ENCODE results near the gene PAPPA2.

The PAPPA2 gene

DNA sequence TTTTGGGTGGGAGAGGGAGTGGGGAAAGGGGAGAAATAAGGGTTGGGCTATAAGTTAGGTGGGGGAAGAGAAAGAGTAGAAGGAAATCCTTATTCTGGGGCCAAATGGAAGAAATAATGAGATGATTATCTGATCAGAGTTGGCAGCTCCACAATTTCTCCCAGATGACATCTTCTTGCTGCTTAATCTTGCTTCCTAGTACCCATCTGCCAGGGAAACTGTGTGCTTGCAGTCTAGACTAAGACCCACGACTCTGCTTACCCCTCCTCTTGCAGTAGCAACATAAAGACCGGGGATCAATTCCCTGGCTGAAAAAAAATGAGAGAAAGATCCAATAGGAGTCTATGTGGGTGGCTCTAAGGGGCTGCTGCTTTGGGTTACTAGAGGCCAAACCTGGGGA, 95.6 kb downstream of the PAPPA2 start:
- no peak overlapping the region for H3K27ac ChIP-seq (ENCODE audit: low read depth, low read length)
- no peak overlapping the region for H2AFZ ChIP-seq (ENCODE audit: low read depth, low read length, severe bottlenecking)
- no peak overlapping the region for H3K4me3 ChIP-seq (ENCODE audit: insufficient read depth, low read length, poor library complexity, severe bottlenecking)
- H4K20me1 ChIP-seq (ENCODE audit: low read depth, low read length), result no peaks in the 10 kb centered on the region
- no peaks in the 10 kb centered on the region for H3K36me3 ChIP-seq (ENCODE audit: low read length)
- no peaks in the 10 kb centered on the region for H3K27me3 ChIP-seq (ENCODE audit: low read length)
- TF ChIP-seq, protein P1, sequence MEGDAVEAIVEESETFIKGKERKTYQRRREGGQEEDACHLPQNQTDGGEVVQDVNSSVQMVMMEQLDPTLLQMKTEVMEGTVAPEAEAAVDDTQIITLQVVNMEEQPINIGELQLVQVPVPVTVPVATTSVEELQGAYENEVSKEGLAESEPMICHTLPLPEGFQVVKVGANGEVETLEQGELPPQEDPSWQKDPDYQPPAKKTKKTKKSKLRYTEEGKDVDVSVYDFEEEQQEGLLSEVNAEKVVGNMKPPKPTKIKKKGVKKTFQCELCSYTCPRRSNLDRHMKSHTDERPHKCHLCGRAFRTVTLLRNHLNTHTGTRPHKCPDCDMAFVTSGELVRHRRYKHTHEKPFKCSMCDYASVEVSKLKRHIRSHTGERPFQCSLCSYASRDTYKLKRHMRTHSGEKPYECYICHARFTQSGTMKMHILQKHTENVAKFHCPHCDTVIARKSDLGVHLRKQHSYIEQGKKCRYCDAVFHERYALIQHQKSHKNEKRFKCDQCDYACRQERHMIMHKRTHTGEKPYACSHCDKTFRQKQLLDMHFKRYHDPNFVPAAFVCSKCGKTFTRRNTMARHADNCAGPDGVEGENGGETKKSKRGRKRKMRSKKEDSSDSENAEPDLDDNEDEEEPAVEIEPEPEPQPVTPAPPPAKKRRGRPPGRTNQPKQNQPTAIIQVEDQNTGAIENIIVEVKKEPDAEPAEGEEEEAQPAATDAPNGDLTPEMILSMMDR (IDR thresholded peaks at IDR 0.05; ENCODE audit: insufficient read depth, low read length, poor library complexity, severe bottlenecking), result no peak
- no peak for TF ChIP-seq EZH2phosphoT487 (conservative IDR thresholded peaks at IDR 0.05; ENCODE audit: low read length)
- no peaks in the 10 kb centered on the region for H3K79me2 ChIP-seq (ENCODE audit: insufficient read depth, low read length)
- H3F3A ChIP-seq (ENCODE audit: insufficient read depth), result no peaks in the 10 kb centered on the region
- no peaks in the 10 kb centered on the region for H3K9me3 ChIP-seq (ENCODE audit: insufficient read depth, low read length)
- no peak overlapping the region for H3K4me2 ChIP-seq (ENCODE audit: low read depth, low read length, poor library complexity, severe bottlenecking)
- no peaks in the 10 kb centered on the region for H3K9me2 ChIP-seq (replicated peaks; ENCODE audit: insufficient read depth, low read length)
- no peak overlapping the region for H3K9ac ChIP-seq (ENCODE audit: low read length)

DNA sequence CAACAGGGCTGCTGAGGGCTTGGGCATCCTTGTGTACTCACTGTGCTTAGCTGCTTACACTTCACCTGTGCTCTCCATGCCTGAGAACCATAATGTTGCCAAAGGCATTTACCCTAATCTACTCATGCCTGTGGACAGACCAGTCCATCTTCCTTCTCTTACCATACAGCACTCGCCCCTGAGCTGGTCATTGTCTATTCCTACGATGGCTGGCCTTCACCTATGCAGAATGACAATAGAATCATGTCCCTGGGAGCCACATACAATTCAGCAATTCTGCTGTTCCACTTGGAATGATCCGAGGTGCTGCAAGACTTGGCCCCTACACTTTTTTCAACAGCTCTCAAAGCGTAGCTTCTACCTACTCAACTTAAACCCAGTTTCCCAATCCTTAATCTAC, 96.5 kb downstream of the PAPPA2 start:
- Histone ChIP-seq H3K9ac (ENCODE audit: low read length) (no peak overlapping the region), H3K4me2 (ENCODE audit: low read depth, low read length, poor library complexity, severe bottlenecking) (no peak overlapping the region), H3K79me2 (ENCODE audit: insufficient read depth, low read length) (no peaks in the 10 kb centered on the region), H3K27ac (ENCODE audit: low read depth, low read length) (no peak overlapping the region), H3K9me2 (replicated peaks; ENCODE audit: insufficient read depth, low read length) (no peaks in the 10 kb centered on the region), H3K36me3 (ENCODE audit: low read length) (no peaks in the 10 kb centered on the region), H2AFZ (ENCODE audit: low read depth, low read length, severe bottlenecking) (no peak overlapping the region), H3K27me3 (ENCODE audit: low read length) (no peaks in the 10 kb centered on the region), H3K9me3 (ENCODE audit: insufficient read depth, low read length) (no peaks in the 10 kb centered on the region), H3F3A (ENCODE audit: insufficient read depth) (no peaks in the 10 kb centered on the region), H3K4me3 (ENCODE audit: insufficient read depth, low read length, poor library complexity, severe bottlenecking) (no peak overlapping the region), H4K20me1 (ENCODE audit: low read depth, low read length) (no peaks in the 10 kb centered on the region)
- TF ChIP-seq, protein P1 (IDR thresholded peaks at IDR 0.05; ENCODE audit: insufficient read depth, low read length, poor library complexity, severe bottlenecking), result no peak
- no peak for TF ChIP-seq EZH2phosphoT487 (conservative IDR thresholded peaks at IDR 0.05; ENCODE audit: low read length)

DNA sequence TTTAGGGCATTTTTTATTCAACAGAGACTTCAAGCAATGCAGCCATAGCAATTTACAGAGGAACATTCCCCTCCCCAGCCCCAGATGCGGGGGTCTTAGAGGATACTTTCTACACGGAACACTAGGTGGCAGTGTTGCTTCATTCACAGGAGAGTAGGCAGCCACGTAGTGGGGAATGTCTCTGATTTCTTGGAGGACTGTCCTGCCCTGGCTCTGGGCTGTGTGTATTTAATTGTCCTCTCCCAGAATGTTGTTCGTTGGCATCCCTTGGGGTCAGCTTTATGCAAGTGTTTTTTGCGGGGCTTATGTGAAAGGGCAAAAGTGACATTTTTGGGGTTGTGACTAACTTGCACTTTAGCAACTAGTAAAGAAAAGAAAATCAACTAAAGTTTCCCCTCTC, 96.9 kb downstream of the PAPPA2 start:
- no peaks in the 10 kb centered on the region for H3K9me2 ChIP-seq (replicated peaks; ENCODE audit: insufficient read depth, low read length)
- H3K9me3 ChIP-seq (ENCODE audit: insufficient read depth, low read length), result no peaks in the 10 kb centered on the region
- H3F3A ChIP-seq (ENCODE audit: insufficient read depth), result no peaks in the 10 kb centered on the region
- H4K20me1 ChIP-seq (ENCODE audit: low read depth, low read length), result no peaks in the 10 kb centered on the region
- no peaks in the 10 kb centered on the region for H3K27me3 ChIP-seq (ENCODE audit: low read length)
- H2AFZ ChIP-seq (ENCODE audit: low read depth, low read length, severe bottlenecking), result no peak overlapping the region
- no peak overlapping the region for H3K4me2 ChIP-seq (ENCODE audit: low read depth, low read length, poor library complexity, severe bottlenecking)
- no peaks in the 10 kb centered on the region for H3K79me2 ChIP-seq (ENCODE audit: insufficient read depth, low read length)
- no peak overlapping the region for H3K4me3 ChIP-seq (ENCODE audit: insufficient read depth, low read length, poor library complexity, severe bottlenecking)
- no peak overlapping the region for H3K9ac ChIP-seq (ENCODE audit: low read length)
- no peaks in the 10 kb centered on the region for H3K36me3 ChIP-seq (ENCODE audit: low read length)
- TF ChIP-seq EZH2phosphoT487 (conservative IDR thresholded peaks at IDR 0.05; ENCODE audit: low read length), result no peak
- TF ChIP-seq, protein P1 (IDR thresholded peaks at IDR 0.05; ENCODE audit: insufficient read depth, low read length, poor library complexity, severe bottlenecking), result peak; percentile 75
- no peak overlapping the region for H3K27ac ChIP-seq (ENCODE audit: low read depth, low read length)
